Measurements from ENCODE around the gene ACTN1. TPM values are rescaled to one million over a fixed set of nuclear protein-coding genes. Genes with fewer than 3 reads are reported as not detected.

The ACTN1 gene
- total RNA-seq, 1 donor from 2014 or later: 130 TPM

DNA sequence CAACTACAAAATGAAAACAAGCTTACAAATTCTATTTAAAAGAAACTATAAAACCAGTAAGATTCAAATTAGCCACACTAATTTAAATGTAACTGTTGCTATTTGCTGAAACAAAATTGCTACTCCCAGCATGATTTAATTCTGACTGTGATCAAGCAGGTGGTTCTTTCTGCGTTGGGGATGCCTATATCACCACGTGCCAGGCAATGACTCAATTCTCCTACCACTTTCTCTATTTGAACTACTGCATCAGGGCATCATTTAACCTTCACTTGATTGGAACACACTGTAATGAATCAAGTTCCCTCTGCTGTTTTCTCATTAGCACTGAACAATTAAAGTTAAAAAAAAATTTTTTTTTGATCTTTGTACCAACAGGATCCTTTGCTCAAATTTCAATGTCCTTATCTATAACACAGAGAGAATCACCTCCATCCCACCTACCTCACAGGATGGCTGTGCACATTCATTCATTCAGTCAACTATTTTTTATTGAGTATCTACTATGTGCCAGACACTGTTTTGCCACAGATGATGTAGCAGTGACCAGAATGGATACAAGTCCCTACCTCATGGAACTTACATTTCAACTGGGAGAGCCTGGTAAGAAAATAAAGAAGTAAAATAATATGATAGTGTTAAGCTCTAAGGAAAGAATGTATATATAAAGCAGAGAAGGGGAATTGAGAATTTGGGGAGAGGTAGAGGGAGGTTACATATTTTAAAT, 8.0 kb upstream of the ACTN1 start:
- no peak for DNase-seq (ENCODE audit: low spot score)
- H3K27ac Mint-ChIP-seq (ENCODE audit: unreplicated experiment): no peak overlapping the region
- TF ChIP-seq, protein P1, sequence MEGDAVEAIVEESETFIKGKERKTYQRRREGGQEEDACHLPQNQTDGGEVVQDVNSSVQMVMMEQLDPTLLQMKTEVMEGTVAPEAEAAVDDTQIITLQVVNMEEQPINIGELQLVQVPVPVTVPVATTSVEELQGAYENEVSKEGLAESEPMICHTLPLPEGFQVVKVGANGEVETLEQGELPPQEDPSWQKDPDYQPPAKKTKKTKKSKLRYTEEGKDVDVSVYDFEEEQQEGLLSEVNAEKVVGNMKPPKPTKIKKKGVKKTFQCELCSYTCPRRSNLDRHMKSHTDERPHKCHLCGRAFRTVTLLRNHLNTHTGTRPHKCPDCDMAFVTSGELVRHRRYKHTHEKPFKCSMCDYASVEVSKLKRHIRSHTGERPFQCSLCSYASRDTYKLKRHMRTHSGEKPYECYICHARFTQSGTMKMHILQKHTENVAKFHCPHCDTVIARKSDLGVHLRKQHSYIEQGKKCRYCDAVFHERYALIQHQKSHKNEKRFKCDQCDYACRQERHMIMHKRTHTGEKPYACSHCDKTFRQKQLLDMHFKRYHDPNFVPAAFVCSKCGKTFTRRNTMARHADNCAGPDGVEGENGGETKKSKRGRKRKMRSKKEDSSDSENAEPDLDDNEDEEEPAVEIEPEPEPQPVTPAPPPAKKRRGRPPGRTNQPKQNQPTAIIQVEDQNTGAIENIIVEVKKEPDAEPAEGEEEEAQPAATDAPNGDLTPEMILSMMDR (IDR thresholded peaks at IDR 0.05; ENCODE audit: unreplicated experiment): no peak
- H3K36me3 Mint-ChIP-seq (ENCODE audit: low read depth, unreplicated experiment): no peaks in the 10 kb centered on the region
- H3K9me3 Mint-ChIP-seq (ENCODE audit: unreplicated experiment): no peaks in the 10 kb centered on the region
- no peaks in the 10 kb centered on the region for H3K4me1 Mint-ChIP-seq (ENCODE audit: unreplicated experiment)
- H3K27me3 Mint-ChIP-seq (ENCODE audit: unreplicated experiment): peaks cover 2% of the 10 kb centered on the region
- no peak overlapping the region for H3K4me3 Mint-ChIP-seq (ENCODE audit: unreplicated experiment)

DNA sequence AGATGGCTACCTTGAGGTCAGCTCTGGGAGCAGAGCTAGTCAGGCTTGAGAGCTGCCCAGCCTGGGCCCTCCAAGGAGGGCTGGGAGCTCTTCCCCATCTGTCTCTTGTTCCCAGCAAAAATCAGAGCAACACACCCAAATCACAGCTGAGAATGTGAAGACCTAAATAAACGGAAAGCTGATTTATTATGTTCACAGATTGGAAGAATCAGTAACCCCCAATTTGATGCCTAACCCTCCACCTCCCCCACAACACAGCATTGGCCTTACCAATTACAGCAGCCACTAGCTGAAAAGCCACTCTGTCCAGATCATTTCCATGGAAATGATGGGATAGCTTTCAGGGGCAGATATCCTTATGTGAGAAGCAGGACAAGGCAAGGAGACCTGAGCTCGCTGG, 7.1 kb upstream of the ACTN1 start:
- Mint-ChIP-seq H3K4me3 (ENCODE audit: unreplicated experiment) (no peak overlapping the region), H3K27me3 (ENCODE audit: unreplicated experiment) (peaks cover 3% of the 10 kb centered on the region), H3K36me3 (ENCODE audit: low read depth, unreplicated experiment) (no peaks in the 10 kb centered on the region), H3K27ac (ENCODE audit: unreplicated experiment) (no peak overlapping the region), H3K9me3 (ENCODE audit: unreplicated experiment) (no peaks in the 10 kb centered on the region), H3K4me1 (ENCODE audit: unreplicated experiment) (peaks cover 8% of the 10 kb centered on the region)
- TF ChIP-seq, protein P1 (IDR thresholded peaks at IDR 0.05; ENCODE audit: unreplicated experiment): no peak
- no peak for DNase-seq (ENCODE audit: low spot score)

DNA sequence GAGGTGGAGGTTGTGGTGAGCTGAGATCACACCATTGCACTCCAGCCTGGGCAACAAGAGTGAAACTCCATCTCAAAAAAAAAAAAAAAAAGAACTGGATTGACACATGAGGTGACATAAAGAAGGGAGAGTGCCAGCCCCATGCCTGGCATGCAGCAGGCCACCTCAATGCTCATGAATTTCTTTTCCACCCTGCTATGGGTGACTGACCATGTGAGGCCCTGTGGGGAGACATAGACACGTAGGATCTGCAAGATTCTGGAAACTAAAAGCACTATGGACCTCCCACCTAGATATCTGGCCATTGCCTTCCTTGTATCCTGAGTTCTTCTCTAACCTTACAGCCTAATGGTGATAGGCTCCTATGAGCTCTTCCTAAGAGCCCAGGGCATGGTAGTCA, 5.6 kb upstream of the ACTN1 start:
- no peak for DNase-seq (ENCODE audit: low spot score)
- TF ChIP-seq, protein P1 (IDR thresholded peaks at IDR 0.05; ENCODE audit: unreplicated experiment): no peak
- Mint-ChIP-seq H3K27me3 (ENCODE audit: unreplicated experiment) (peaks cover 11% of the 10 kb centered on the region), H3K27ac (ENCODE audit: unreplicated experiment) (no peak overlapping the region), H3K4me1 (ENCODE audit: unreplicated experiment) (peaks cover 14% of the 10 kb centered on the region), H3K9me3 (ENCODE audit: unreplicated experiment) (no peaks in the 10 kb centered on the region), H3K4me3 (ENCODE audit: unreplicated experiment) (no peak overlapping the region), H3K36me3 (ENCODE audit: low read depth, unreplicated experiment) (no peaks in the 10 kb centered on the region)

DNA sequence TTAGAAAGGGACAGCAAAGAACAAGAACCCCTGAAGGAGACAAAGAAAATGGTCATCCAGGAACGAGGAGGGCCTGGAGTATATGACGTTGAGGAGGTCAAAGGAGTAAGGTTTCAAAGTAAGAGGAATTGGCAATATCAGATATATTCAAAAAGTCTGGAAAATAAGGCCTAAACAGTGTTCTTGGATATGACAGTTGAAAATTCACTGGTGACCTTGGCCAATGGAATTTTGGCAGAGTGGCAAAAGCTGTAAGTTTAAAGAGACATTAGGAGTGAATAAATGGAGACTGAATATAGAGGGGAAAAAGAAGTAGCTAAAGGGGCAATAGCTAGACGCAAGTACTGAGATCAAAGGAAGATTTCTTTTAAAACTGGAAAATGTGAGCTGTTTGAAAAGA, 4.1 kb upstream of the ACTN1 start:
- H3K36me3 Mint-ChIP-seq (ENCODE audit: low read depth, unreplicated experiment): no peaks in the 10 kb centered on the region
- H3K27ac Mint-ChIP-seq (ENCODE audit: unreplicated experiment): no peak overlapping the region
- TF ChIP-seq, protein P1 (IDR thresholded peaks at IDR 0.05; ENCODE audit: unreplicated experiment): no peak
- H3K4me1 Mint-ChIP-seq (ENCODE audit: unreplicated experiment): peaks cover 14% of the 10 kb centered on the region
- H3K9me3 Mint-ChIP-seq (ENCODE audit: unreplicated experiment): no peaks in the 10 kb centered on the region
- DNase-seq (ENCODE audit: low spot score): no peak
- no peak overlapping the region for H3K4me3 Mint-ChIP-seq (ENCODE audit: unreplicated experiment)
- peaks cover 11% of the 10 kb centered on the region for H3K27me3 Mint-ChIP-seq (ENCODE audit: unreplicated experiment)

DNA sequence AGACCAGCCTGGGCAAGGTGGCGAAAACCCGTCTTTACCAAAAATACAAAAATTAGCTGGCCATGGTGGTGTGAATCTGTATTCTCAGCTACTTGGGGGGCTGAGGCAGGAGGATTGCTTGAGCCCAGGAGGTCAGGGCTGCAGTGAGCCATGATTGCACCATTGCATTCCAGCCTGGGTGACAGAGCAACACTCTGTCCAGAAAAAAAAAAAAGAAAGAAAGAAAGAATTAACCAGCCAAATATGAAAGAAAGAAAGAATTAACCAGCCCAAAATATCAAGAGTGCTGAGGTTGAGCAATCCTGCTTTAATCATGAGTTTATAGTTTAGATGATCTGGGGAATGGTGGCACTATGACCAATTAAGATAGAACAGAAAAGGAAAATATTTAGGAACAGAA, 3.5 kb upstream of the ACTN1 start:
- Mint-ChIP-seq H3K4me3 (ENCODE audit: unreplicated experiment) (no peak overlapping the region), H3K4me1 (ENCODE audit: unreplicated experiment) (peaks cover 14% of the 10 kb centered on the region), H3K27ac (ENCODE audit: unreplicated experiment) (no peak overlapping the region), H3K36me3 (ENCODE audit: low read depth, unreplicated experiment) (no peaks in the 10 kb centered on the region), H3K27me3 (ENCODE audit: unreplicated experiment) (peaks cover 14% of the 10 kb centered on the region), H3K9me3 (ENCODE audit: unreplicated experiment) (no peaks in the 10 kb centered on the region)
- TF ChIP-seq, protein P1 (IDR thresholded peaks at IDR 0.05; ENCODE audit: unreplicated experiment): no peak
- no peak for DNase-seq (ENCODE audit: low spot score)
